GM19035 (cell line): ENCODE measurements around the gene USP49.

ENCODE experiments used
- ATAC-seq: cut with Tn5 transposase; IDR thresholded peaks from one replicate; pipeline ENCODE4 v1.9.1; 2021; ENCODE audit not compliant: unreplicated experiment

Gene USP49

GRCh38 chr6:41759905-41760579, 135.1 kb downstream of the USP49 start:
- no peak for ATAC-seq

GRCh38 chr6:41759106-41759904, 135.9 kb downstream of the USP49 start:
- ATAC-seq, result no peak

GRCh38 chr6:41758641-41759035, 136.5 kb downstream of the USP49 start:
- no peak for ATAC-seq

GRCh38 chr6:41757931-41758640, 137.1 kb downstream of the USP49 start:
- ATAC-seq, result no peak

GRCh38 chr6:41757271-41757670, 137.9 kb downstream of the USP49 start:
- ATAC-seq, result no peak

GRCh38 chr6:41756354-41756753, 138.8 kb downstream of the USP49 start:
- no peak for ATAC-seq

GRCh38 chr6:41755895-41756294, 139.3 kb downstream of the USP49 start:
- ATAC-seq, result no peak

- ATAC-seq, result no peak
These were observed 144.8 kb downstream of the USP49 start for GRCh38 chr6:41750374-41750773.

GRCh38 chr6:41748542-41748941, 146.6 kb downstream of the USP49 start:
- ATAC-seq, result no peak

GRCh38 chr6:41748102-41748477, 147.1 kb downstream of the USP49 start:
- ATAC-seq, result no peak

GRCh38 chr6:41747256-41748101, 147.7 kb downstream of the USP49 start, which contains the start of gene PGC:
Gene PGC, minus strand, starts transcription at chr6:41747397. Its CDS starts 63 bp downstream, at chr6:41747334.
- no peak for ATAC-seq

GRCh38 chr6:41746107-41746506, 149.1 kb downstream of the USP49 start:
- no peak for ATAC-seq

GRCh38 chr6:41744236-41744787, 150.9 kb downstream of the USP49 start:
- ATAC-seq, result no peak

- ATAC-seq, result no peak
These were observed 151.6 kb downstream of the USP49 start for GRCh38 chr6:41743406-41744235.

- no peak for ATAC-seq
These were observed 153.3 kb downstream of the USP49 start for GRCh38 chr6:41741625-41742490.

- ATAC-seq, result no peak
These were observed 154.6 kb downstream of the USP49 start for GRCh38 chr6:41740366-41741162.
